Measurements from ENCODE around the gene HEBP1.

Gene HEBP1

GRCh38 chr12:12934556-12934955 lies 65.5 kb downstream of the HEBP1 start:
- Mint-ChIP-seq H3K27ac (no peak overlapping the region), H3K36me3 (ENCODE audit: low read depth) (no peaks in the 10 kb centered on the region), H3K9me3 (no peaks in the 10 kb centered on the region), H3K4me3 (no peak overlapping the region), H3K4me1 (ENCODE audit: low read depth) (no peaks in the 10 kb centered on the region), H3K27me3 (peaks cover 3% of the 10 kb centered on the region)
- DNase-seq: no peak

- DNase-seq: no peak
- H3K9me3 Mint-ChIP-seq: no peaks in the 10 kb centered on the region
- no peak overlapping the region for H3K4me3 Mint-ChIP-seq
- H3K27me3 Mint-ChIP-seq: peaks cover 3% of the 10 kb centered on the region
- no peaks in the 10 kb centered on the region for H3K36me3 Mint-ChIP-seq (ENCODE audit: low read depth)
- no peaks in the 10 kb centered on the region for H3K4me1 Mint-ChIP-seq (ENCODE audit: low read depth)
- no peak overlapping the region for H3K27ac Mint-ChIP-seq
Measured at GRCh38 chr12:12933742-12934141, 66.3 kb downstream of the HEBP1 start.

- Mint-ChIP-seq H3K36me3 (ENCODE audit: low read depth) (no peaks in the 10 kb centered on the region), H3K4me3 (no peak overlapping the region), H3K27ac (no peak overlapping the region), H3K4me1 (ENCODE audit: low read depth) (no peaks in the 10 kb centered on the region), H3K27me3 (peaks cover 5% of the 10 kb centered on the region), H3K9me3 (no peaks in the 10 kb centered on the region)
- DNase-seq: no peak
Measured at GRCh38 chr12:12930633-12931219, 69.3 kb downstream of the HEBP1 start.

GRCh38 chr12:12929696-12930095 lies 70.4 kb downstream of the HEBP1 start:
- H3K4me3 Mint-ChIP-seq: no peak overlapping the region
- H3K27me3 Mint-ChIP-seq: peaks cover 5% of the 10 kb centered on the region
- H3K4me1 Mint-ChIP-seq (ENCODE audit: low read depth): no peaks in the 10 kb centered on the region
- H3K27ac Mint-ChIP-seq: no peak overlapping the region
- no peaks in the 10 kb centered on the region for H3K36me3 Mint-ChIP-seq (ENCODE audit: low read depth)
- H3K9me3 Mint-ChIP-seq: no peaks in the 10 kb centered on the region
- DNase-seq: no peak

GRCh38 chr12:12927211-12928079 lies 72.6 kb downstream of the HEBP1 start:
- peak overlapping the region; percentile 58 for H3K4me3 Mint-ChIP-seq
- no peaks in the 10 kb centered on the region for H3K9me3 Mint-ChIP-seq
- peak; percentile 47 for DNase-seq
- H3K27ac Mint-ChIP-seq: no peak overlapping the region
- H3K36me3 Mint-ChIP-seq (ENCODE audit: low read depth): no peaks in the 10 kb centered on the region
- H3K4me1 Mint-ChIP-seq (ENCODE audit: low read depth): no peaks in the 10 kb centered on the region
- H3K27me3 Mint-ChIP-seq: peaks cover 2% of the 10 kb centered on the region

- Mint-ChIP-seq H3K4me3 (no peak overlapping the region), H3K27me3 (peaks cover 2% of the 10 kb centered on the region), H3K4me1 (ENCODE audit: low read depth) (no peaks in the 10 kb centered on the region)
Measured at GRCh38 chr12:12926571-12927071, 73.4 kb downstream of the HEBP1 start.

GRCh38 chr12:12925388-12925787 lies 74.7 kb downstream of the HEBP1 start:
- Mint-ChIP-seq H3K4me3 (no peak overlapping the region), H3K9me3 (no peaks in the 10 kb centered on the region), H3K27ac (no peak overlapping the region), H3K36me3 (ENCODE audit: low read depth) (no peaks in the 10 kb centered on the region), H3K4me1 (ENCODE audit: low read depth) (no peaks in the 10 kb centered on the region), H3K27me3 (peaks cover 2% of the 10 kb centered on the region)
- no peak for DNase-seq

More at GRCh38 chr12:12926571-12927071, 73.4 kb downstream of the HEBP1 start:
- Mint-ChIP-seq H3K36me3 (ENCODE audit: low read depth) (no peaks in the 10 kb centered on the region), H3K9me3 (no peaks in the 10 kb centered on the region), H3K27ac (no peak overlapping the region)
- no peak for DNase-seq
